ENCODE results near the gene PTPRR. TPM values are rescaled to one million over a fixed set of nuclear protein-coding genes. Genes with fewer than 3 reads are reported as not detected.

The PTPRR gene
- total RNA-seq, 4 donors from 2014 or later, result 0.19 TPM; not detected in 3

DNA sequence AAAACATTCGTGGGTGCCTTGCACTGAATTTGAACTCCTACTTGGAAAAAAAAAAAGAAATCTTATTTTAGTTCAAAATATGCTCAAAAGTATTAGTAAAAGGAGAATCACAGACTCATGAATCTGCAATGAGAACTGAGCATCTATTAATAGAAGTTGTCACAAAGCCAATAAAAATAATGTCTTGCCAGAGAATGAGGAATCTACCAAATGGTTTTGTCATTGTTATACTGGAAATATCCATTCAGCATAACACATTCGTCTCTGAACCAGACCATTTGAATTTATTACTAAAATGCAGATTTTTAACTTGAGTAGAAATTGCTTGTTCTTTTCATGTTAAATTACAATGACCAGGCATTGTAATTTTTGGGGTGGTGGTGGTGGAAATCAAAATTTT lies 271.7 kb downstream of the PTPRR start:
- TF ChIP-seq, protein P1, sequence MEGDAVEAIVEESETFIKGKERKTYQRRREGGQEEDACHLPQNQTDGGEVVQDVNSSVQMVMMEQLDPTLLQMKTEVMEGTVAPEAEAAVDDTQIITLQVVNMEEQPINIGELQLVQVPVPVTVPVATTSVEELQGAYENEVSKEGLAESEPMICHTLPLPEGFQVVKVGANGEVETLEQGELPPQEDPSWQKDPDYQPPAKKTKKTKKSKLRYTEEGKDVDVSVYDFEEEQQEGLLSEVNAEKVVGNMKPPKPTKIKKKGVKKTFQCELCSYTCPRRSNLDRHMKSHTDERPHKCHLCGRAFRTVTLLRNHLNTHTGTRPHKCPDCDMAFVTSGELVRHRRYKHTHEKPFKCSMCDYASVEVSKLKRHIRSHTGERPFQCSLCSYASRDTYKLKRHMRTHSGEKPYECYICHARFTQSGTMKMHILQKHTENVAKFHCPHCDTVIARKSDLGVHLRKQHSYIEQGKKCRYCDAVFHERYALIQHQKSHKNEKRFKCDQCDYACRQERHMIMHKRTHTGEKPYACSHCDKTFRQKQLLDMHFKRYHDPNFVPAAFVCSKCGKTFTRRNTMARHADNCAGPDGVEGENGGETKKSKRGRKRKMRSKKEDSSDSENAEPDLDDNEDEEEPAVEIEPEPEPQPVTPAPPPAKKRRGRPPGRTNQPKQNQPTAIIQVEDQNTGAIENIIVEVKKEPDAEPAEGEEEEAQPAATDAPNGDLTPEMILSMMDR (IDR thresholded peaks at IDR 0.05), result no peak
- no peak for TF ChIP-seq POLR2A (IDR thresholded peaks at IDR 0.05)
- H3K36me3 ChIP-seq, result no peaks in the 10 kb centered on the region
- no peaks in the 10 kb centered on the region for H3K9me3 ChIP-seq
- peaks cover 0 to 25% (median 0%) of the 10 kb centered on the region in 3 donors for H3K4me1 ChIP-seq
- no peak overlapping the region for H3K4me3 ChIP-seq
- no peak for DNase-seq
- 16 to 34% methylated on average over 2 of the region's 2 CpGs for WGBS, 2 donors
- no peaks in the 10 kb centered on the region for H3K27me3 ChIP-seq
- intact Hi-C loops (cut with DNase I), result no loop called here
- H3K27ac ChIP-seq, result no peak overlapping the region

DNA sequence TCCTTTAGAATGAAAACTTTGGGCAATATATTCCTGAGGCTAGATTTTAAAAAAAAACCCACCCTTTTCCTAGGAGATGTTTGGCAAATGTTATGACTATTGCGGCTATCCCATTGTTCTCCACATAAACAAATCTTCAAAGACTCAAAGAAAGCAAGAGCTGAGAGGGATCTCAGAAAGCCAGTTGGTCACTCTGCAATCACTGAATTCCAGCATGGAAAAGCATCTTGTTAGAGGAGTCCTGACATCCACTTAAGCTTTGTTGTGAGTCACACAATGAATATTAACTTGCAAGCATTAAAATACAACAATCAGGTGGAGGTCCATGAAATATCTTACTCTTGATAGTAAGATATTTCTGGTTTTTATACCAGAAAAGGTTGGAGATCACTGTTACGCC lies 272.3 kb downstream of the PTPRR start:
- Histone ChIP-seq H3K36me3 (no peaks in the 10 kb centered on the region), H3K27ac (no peak overlapping the region), H3K9me3 (no peaks in the 10 kb centered on the region), H3K27me3 (no peaks in the 10 kb centered on the region), H3K4me3 (no peak overlapping the region), H3K4me1 (peaks cover 0 to 25% (median 0%) of the 10 kb centered on the region in 3 donors)
- TF ChIP-seq POLR2A (IDR thresholded peaks at IDR 0.05), result no peak
- TF ChIP-seq, protein P1 (IDR thresholded peaks at IDR 0.05), result no peak
- 80 to 92% methylated on average over 2 of the region's 2 CpGs for WGBS, 2 donors
- intact Hi-C loops (cut with DNase I), result no loop called here
- no peak for DNase-seq

DNA sequence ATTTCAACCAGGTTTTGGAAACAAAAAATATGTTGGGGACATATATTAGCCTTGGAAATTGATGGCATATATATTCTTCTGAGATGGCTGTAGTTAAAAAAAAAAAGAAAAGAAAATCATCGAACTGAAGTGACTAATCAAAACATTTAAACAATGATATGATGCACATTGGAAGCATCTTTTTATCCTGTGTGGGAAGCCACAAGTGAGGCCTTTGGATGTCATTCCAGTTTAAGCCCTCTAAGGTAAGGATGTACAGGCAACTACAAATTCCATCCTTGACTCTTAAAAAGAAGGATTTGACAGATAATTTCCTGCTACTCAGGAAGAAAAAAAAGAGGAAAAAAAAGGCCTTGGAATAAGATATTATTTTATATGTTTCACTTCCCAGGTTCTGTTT lies 273.7 kb downstream of the PTPRR start:
- H3K27ac ChIP-seq, result no peak overlapping the region
- TF ChIP-seq, protein P1 (IDR thresholded peaks at IDR 0.05), result no peak
- no peak for TF ChIP-seq POLR2A (IDR thresholded peaks at IDR 0.05)
- intact Hi-C loops (cut with DNase I), result no loop called here
- no peaks in the 10 kb centered on the region for H3K9me3 ChIP-seq
- no peaks in the 10 kb centered on the region for H3K27me3 ChIP-seq
- no peak overlapping the region for H3K4me3 ChIP-seq
- H3K4me1 ChIP-seq, result peaks cover 0 to 25% (median 0%) of the 10 kb centered on the region in 3 donors
- no peaks in the 10 kb centered on the region for H3K36me3 ChIP-seq
- 31 to 38% methylated on average over 1 of the region's 1 CpG for WGBS, 2 donors
- no peak for DNase-seq

DNA sequence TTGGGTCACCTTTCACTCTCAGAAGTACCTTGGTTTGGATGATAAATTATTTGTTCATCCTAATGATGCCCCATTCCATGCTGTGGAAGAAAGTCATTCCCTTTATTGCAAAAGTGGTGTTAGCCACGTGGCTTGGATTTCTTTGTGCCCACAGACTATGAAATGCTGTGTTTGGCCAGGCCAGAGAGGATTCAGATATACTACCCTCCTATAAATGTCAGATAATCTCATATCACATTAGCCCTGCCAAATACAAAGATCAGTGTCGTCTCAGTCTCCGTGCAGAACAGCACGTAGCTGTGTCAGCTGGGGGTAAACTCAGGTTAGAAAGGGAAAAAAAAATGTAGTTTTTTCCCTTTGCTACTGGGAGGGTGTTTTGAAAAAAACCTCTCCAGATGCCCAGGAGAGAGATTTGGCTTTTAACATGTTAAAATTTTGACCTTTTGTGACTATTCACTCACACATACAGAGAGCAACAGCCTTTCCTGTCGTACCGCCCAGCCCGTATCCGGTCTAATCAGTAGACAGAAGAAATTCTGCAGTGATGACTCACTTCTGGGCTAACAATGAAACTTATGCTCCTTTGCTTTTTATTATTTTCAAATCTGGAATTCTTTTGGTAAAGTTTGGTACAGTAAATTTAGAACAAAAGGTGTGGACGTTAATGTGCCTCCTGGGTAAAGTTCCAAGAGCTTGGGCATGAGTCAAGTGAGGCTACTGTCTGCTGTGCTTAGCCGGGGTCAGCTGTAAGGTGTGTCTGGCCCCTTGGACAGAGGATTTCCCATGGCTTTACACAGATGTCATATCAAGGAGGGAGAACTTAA lies 274.8 kb downstream of the PTPRR start:
- Histone ChIP-seq H3K4me3 (peak overlapping the region in 1 of 4 donors; percentile 13), H3K4me1 (peaks cover 0 to 25% (median 0%) of the 10 kb centered on the region in 3 donors), H3K36me3 (no peaks in the 10 kb centered on the region), H3K9me3 (no peaks in the 10 kb centered on the region), H3K27ac (peak overlapping the region in 3 of 4 donors; percentile 12 to 40 (median 38)), H3K27me3 (no peaks in the 10 kb centered on the region)
- intact Hi-C loops (cut with DNase I), result no loop called here
- 15 to 17% methylated on average over 10 of the region's 10 CpGs for WGBS, 2 donors
- DNase-seq, result no peak
- no peak for TF ChIP-seq POLR2A (IDR thresholded peaks at IDR 0.05)
- TF ChIP-seq, protein P1 (IDR thresholded peaks at IDR 0.05), result no peak

DNA sequence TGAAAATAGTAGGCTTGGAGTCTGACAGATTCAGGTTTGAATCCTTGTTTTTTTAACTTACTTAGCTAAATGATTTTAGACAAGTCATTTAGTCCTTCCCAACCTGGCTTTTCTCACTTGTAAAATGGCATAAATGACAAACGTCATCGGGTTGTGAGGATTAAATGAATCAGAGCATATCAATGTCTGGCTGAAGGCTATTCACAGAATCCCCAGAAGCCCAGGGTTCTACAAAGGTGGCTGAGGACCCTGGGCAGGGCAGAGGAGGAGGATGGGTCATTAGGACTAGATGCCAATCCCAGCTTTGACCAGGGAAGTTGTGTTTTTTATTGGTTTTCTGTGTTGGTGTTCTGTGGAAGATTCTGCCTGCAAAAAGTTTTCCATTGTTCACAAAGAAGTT lies 275.7 kb downstream of the PTPRR start:
- H3K27ac ChIP-seq, result peak overlapping the region in 1 of 4 donors; percentile 40
- no peaks in the 10 kb centered on the region for H3K36me3 ChIP-seq
- no peak overlapping the region for H3K4me3 ChIP-seq
- no peaks in the 10 kb centered on the region for H3K27me3 ChIP-seq
- DNase-seq, result no peak
- TF ChIP-seq, protein P1 (IDR thresholded peaks at IDR 0.05), result no peak
- TF ChIP-seq POLR2A (IDR thresholded peaks at IDR 0.05), result no peak
- peaks cover 0 to 25% (median 0%) of the 10 kb centered on the region in 3 donors for H3K4me1 ChIP-seq
- no peaks in the 10 kb centered on the region for H3K9me3 ChIP-seq
- intact Hi-C loops (cut with DNase I), result no loop called here
- 64 to 79% methylated on average over 2 of the region's 2 CpGs for WGBS, 2 donors

Measured in esophagus squamous epithelium (tissue), 5 donors.